Measurements from ENCODE around the gene ARL3. TPM values are rescaled to one million over a fixed set of nuclear protein-coding genes. Genes with fewer than 3 reads are reported as not detected.

Gene ARL3
- total RNA-seq, 1 experiment from 2014 or later = 16.5 TPM

- Histone ChIP-seq H2BK20ac (ENCODE audit: low read depth, low read length, poor library complexity, severe bottlenecking) (no peak overlapping the region), H3K4me2 (ENCODE audit: insufficient read depth, insufficient read length, low read length) (no peak overlapping the region), H2BK120ac (ENCODE audit: low read depth, low read length, poor library complexity, severe bottlenecking) (no peak overlapping the region), H2BK5ac (ENCODE audit: insufficient read length, low read length) (no peak overlapping the region), H3K23ac (ENCODE audit: insufficient read length, low read depth, low read length) (no peak overlapping the region), H2BK12ac (ENCODE audit: insufficient read length, low read depth, low read length) (no peak overlapping the region), H4K5ac (ENCODE audit: insufficient read length, low read depth, low read length) (no peak overlapping the region), H3K79me1 (ENCODE audit: insufficient read depth, low read depth, low read length, poor library complexity, severe bottlenecking) (no peaks in the 10 kb centered on the region), H4K20me1 (ENCODE audit: control insufficient read depth, insufficient read depth, insufficient read length) (no peaks in the 10 kb centered on the region), H3K56ac (ENCODE audit: insufficient read length, low read depth, low read length) (no peak overlapping the region), H2AK5ac (ENCODE audit: insufficient read length, low read length) (no peak overlapping the region), H3K18ac (ENCODE audit: insufficient read length, low read depth, low read length) (no peak overlapping the region), H4K8ac (replicated peaks; ENCODE audit: insufficient read length, low read depth, low read length) (no peak overlapping the region), H3T11ph (ENCODE audit: low read length) (no peak overlapping the region), H3K23me2 (ENCODE audit: insufficient read length, low read depth, low read length, poor library complexity, severe bottlenecking) (no peaks in the 10 kb centered on the region), H4K91ac (ENCODE audit: insufficient read length, low read depth, low read length) (no peak overlapping the region), H3K4ac (ENCODE audit: low read depth, low read length) (no peak overlapping the region), H3K9me3 (ENCODE audit: control insufficient read depth, low read depth, low read length) (no peaks in the 10 kb centered on the region), H3K9ac (ENCODE audit: extremely low read depth, insufficient read length, low read length) (no peak overlapping the region), H3K27me3 (ENCODE audit: insufficient read depth, low read length) (no peaks in the 10 kb centered on the region), H3K14ac (ENCODE audit: insufficient read depth, low read length) (no peak overlapping the region), H3K4me1 (ENCODE audit: insufficient read depth, low read length) (no peaks in the 10 kb centered on the region), H2AFZ (ENCODE audit: low read length) (no peak overlapping the region), H3K79me2 (ENCODE audit: insufficient read depth, low read length) (no peaks in the 10 kb centered on the region), H3K27ac (ENCODE audit: insufficient read length, low read depth, low read length) (no peak overlapping the region), H2BK15ac (ENCODE audit: low read depth, low read length) (no peak overlapping the region)
- H3K27ac Mint-ChIP-seq = peak overlapping the region in 1 of 3 experiments; percentile 44; a peak in 1 of 7 replicates
- no peaks in the 10 kb centered on the region for H3K27me3 Mint-ChIP-seq (ENCODE audit: low read depth)
- no peaks in the 10 kb centered on the region for H3K9me3 Mint-ChIP-seq
- no peak for DNase-seq
- no peak overlapping the region for H3K4me3 Mint-ChIP-seq
- peaks cover 1 to 25% (median 20%) of the 10 kb centered on the region in 3 experiments; a peak in 6 of 7 replicates for H3K36me3 Mint-ChIP-seq (ENCODE audit: insufficient read depth in 1 of 3, low read depth in 3 of 3)
- no CpG with 5 or more reads among the region's 8 CpGs for WGBS (ENCODE audit: extremely low coverage, insufficient read length, low lambda C conversion rate)
- TF ChIP-seq, protein P1, sequence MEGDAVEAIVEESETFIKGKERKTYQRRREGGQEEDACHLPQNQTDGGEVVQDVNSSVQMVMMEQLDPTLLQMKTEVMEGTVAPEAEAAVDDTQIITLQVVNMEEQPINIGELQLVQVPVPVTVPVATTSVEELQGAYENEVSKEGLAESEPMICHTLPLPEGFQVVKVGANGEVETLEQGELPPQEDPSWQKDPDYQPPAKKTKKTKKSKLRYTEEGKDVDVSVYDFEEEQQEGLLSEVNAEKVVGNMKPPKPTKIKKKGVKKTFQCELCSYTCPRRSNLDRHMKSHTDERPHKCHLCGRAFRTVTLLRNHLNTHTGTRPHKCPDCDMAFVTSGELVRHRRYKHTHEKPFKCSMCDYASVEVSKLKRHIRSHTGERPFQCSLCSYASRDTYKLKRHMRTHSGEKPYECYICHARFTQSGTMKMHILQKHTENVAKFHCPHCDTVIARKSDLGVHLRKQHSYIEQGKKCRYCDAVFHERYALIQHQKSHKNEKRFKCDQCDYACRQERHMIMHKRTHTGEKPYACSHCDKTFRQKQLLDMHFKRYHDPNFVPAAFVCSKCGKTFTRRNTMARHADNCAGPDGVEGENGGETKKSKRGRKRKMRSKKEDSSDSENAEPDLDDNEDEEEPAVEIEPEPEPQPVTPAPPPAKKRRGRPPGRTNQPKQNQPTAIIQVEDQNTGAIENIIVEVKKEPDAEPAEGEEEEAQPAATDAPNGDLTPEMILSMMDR (conservative IDR thresholded peaks at IDR 0.05) = no peak
- no peaks in the 10 kb centered on the region for H3K4me1 Mint-ChIP-seq
Measured at GRCh38 chr10:102691285-102692066, 22.7 kb downstream of the ARL3 start.
